Activated effector memory CD4-positive, alpha-beta T cell treated with anti-CD3 and anti-CD28 coated beads, Interleukin-2, amount 50 U/mL, for 16 hours (primary cell): ENCODE data around the gene ITGAD.
A peak's percentile ranks its signal among the peaks of the same experiment; 100 is the strongest.

ENCODE experiments used
- DNase-seq: peaks from one replicate; pipeline ENCODE4 v3.0.0-alpha.2; 2020

The ITGAD gene

DNA sequence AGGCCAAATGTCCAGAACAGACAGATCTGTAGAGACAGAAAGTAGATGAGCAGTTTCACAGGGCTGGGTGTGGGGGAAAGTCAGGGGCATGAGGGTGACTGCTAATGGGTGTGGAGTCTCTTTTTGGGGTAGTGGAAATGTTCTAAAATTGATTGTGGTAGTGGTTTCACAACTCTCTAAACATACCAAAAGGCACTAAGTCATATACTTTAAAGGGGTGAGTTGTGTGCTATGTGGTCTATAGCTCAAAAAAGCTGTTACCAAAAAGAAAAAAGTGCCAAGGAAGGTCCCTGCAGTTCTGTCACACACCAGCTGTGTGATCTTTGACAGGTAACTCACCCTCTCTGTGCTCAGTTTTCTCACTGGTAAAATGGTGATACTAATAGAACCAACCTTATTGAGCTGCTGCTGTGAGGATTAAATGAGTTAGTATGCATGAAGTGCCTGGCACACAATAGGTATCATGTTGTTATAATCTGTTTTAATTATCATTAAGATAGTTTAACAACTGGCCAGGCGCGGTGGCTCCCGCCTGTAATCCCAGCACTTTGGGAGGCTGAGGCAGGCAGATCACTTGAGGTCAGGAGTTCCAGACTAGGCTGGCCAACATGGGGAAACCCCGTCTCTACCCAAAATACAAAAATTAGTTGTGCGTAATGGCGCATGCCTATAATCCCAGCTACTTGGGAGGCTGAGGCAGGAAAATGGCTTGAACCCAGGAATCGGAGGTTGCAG lies 27.8 kb upstream of the ITGAD start:
- no peak for DNase-seq

DNA sequence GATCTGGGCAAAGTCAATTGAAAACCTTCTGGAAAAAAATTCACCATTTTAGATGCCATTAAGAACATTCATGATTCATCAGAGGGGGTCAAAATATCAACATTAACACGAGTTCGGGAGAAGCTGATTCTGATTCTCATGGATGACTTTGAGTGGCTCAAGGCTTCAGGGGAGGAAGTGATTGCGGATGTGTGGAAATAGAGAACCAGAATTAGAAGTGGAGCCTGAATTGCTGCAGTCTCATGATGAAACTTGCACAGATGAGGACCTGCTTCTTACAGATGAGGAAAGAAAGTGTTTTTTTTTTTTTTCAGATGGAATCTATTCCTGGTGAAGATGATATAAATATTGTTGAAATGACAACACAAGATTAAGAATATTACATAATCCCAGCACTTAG lies 25.3 kb upstream of the ITGAD start:
- DNase-seq, result no peak

DNA sequence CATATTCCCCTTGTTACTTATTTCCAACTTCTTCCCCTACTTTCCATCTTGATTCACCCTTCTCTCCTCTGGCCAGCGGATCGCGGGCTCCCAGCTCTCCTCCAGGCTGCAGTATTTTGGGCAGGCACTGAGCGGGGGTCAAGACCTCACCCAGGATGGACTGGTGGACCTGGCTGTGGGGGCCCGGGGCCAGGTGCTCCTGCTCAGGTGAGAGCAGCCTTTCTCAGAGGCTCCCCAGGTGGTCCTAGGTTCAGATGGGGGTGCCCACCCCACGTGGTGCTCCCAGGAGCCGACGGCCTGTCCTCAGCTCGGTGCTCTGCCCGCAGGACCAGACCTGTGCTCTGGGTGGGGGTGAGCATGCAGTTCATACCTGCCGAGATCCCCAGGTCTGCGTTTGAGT lies 22.1 kb upstream of the ITGAD start:
- no peak for DNase-seq

DNA sequence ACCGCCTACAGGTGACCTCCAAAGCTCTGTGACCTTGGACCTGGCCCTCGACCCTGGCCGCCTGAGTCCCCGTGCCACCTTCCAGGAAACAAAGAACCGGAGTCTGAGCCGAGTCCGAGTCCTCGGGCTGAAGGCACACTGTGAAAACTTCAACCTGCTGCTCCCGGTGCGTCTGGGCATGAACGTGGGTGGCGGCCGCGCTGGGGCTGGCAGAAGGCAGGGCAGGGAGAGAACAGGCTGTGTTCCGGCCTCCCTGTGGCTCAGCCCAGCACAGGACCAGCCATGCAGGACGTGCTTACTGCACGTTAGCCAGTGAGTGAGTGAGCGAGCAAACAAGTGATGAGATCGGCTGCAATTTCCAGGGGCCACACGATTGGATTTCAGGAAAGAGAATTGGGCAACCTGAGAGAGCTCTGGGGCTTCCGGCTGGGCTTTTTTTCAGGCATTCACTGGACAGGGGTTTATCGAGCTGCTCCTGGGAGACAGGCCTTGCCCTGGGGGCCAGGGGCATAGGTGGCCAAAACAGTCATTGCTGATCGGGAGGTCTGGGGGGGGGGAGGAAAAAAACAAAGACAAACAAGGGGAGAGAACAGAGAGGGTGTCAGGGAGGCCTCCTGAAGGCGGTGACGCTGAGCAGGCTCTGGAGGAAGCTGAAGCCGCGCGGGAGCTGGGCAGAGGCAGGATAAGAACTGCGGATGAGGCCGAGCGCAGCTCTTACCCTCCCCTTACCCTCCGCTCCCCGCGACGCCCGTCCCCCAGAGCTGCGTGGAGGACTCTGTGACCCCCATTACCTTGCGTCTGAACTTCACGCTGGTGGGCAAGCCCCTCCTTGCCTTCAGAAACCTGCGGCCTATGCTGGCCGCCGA lies 21.3 kb upstream of the ITGAD start:
- DNase-seq, result no peak

DNA sequence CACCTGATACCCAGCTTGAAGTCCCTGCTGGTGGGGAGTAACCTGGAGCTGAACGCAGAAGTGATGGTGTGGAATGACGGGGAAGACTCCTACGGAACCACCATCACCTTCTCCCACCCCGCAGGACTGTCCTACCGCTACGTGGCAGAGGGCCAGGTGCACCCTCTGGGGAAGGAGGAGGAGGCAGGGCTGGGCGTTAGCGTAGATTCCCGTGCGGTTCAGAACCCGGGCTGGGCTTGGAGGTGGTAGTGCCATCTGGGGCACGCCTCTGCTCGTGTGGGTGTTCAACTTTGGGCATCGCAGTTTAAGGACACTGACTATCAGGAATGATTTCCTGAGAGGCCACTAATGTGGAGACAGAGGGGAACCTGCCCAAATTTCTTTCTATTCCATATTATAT lies 19.9 kb upstream of the ITGAD start:
- DNase-seq, result no peak

DNA sequence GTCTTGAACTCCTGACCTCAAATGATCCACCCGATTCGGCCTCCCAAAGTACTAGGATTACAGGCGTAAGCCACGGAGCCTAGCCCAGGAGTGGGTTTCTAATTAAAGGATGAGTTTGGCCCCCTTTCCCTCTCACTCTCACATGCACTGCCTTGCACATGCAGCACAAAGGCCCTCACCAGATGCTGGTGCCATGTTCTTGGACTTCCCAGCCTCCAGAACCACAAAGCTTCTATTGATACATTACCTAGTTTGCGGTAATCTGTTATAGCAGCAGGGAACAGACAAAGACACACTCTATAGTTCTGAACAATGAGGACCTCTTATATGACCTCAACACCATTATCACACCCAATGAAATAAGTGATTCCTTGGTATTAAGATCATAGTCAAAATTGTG lies 17.9 kb upstream of the ITGAD start:
- DNase-seq, result no peak

DNA sequence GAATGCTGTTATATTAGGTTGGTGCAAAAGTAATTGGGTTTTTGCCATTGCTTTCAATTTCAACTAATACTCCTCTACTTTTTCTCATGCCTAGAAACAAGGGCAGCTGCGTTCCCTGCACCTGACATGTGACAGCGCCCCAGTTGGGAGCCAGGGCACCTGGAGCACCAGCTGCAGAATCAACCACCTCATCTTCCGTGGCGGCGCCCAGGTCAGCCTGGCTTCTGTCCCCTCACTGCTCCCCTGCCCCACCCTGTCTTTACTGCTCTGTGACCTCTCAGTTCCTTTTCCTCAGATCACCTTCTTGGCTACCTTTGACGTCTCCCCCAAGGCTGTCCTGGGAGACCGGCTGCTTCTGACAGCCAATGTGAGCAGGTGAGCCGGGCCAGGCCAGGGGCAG lies 16.4 kb upstream of the ITGAD start:
- no peak for DNase-seq

DNA sequence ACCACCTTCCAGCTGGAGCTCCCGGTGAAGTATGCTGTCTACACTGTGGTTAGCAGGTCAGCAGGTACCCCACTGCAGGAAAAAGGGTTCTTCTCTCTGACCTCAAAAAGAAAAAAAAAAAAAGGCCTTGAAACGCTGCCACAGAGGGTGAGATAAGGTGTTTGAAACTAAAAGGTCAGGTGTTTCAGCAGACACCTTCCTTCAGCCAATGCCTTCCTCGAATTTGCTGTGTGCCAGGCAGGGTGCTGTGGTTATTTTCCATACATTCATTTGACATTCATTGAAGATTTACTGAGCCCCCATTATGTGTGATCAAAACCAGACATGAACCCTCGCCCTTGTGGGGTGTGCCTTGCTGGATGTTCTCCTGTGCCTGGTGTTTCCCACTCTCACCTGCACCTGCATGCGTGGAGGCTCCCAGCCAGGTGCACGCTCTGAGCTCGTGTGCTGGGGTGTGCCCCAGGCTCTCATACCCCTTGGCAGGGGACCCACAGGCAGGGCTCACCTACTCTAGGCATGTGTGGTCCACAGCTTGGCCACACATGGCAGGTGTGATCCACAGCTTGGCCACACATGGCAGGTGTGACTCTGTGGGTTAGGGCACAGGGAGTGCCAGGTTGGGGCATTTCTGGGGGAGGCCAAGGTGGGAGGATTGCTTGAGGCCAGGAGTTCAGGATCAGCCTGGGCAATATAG lies 15.8 kb upstream of the ITGAD start:
- DNase-seq, result no peak

DNA sequence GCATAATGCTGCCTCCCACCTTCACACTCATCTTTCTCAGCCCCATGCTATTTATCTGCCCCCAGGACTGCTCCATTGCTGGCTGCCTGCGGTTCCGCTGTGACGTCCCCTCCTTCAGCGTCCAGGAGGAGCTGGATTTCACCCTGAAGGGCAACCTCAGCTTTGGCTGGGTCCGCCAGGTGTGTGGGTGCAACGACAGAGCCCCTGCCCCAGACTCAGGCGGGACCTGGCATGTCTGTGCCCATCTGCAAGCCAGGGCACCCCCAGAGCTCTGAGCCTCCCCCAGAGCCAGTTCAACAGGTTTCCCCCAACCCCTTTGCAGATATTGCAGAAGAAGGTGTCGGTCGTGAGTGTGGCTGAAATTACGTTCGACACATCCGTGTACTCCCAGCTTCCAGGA lies 12.9 kb upstream of the ITGAD start:
- DNase-seq, result no peak

DNA sequence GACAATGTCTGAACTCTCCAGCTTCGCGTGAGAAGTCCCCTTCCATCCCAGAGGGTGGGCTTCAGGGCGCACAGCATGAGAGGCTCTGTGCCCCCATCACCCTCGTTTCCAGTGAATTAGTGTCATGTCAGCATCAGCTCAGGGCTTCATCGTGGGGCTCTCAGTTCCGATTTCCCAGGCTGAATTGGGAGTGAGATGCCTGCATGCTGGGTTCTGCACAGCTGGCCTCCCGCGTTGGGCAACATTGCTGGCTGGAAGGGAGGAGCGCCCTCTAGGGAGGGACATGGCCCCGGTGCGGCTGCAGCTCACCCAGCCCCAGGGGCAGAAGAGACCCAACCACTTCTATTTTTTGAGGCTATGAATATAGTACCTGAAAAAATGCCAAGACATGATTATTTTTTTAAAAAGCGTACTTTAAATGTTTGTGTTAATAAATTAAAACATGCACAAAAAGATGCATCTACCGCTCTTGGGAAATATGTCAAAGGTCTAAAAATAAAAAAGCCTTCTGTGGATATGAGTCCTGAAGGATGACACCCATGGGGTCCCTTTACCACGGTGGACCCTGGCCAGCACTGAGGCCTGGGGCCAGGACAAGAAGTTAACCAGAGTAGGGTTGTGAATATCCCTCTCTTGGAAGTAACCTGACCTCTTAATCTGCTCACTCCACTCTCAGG lies 10.5 kb upstream of the ITGAD start:
- peak; percentile 84 for DNase-seq

DNA sequence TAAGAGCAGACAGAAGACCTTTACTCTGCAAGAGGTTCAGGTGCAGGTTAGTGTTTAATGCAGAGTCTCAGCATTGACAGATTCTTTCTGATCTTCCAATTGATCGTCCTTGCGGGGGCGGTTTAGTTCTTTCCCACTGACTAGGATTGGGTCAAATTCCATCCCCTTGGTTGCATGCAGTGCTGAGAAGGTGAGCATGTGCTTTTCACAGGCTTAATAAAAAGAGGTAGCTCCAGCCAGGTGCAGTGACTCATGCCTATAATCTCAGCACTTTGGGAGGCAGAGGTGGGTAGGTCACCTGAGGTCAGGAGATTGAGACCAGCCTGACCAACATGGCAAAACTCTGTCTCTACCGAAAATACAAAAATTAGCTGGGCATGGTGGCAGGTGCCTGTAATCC lies 7.5 kb upstream of the ITGAD start:
- no peak for DNase-seq

DNA sequence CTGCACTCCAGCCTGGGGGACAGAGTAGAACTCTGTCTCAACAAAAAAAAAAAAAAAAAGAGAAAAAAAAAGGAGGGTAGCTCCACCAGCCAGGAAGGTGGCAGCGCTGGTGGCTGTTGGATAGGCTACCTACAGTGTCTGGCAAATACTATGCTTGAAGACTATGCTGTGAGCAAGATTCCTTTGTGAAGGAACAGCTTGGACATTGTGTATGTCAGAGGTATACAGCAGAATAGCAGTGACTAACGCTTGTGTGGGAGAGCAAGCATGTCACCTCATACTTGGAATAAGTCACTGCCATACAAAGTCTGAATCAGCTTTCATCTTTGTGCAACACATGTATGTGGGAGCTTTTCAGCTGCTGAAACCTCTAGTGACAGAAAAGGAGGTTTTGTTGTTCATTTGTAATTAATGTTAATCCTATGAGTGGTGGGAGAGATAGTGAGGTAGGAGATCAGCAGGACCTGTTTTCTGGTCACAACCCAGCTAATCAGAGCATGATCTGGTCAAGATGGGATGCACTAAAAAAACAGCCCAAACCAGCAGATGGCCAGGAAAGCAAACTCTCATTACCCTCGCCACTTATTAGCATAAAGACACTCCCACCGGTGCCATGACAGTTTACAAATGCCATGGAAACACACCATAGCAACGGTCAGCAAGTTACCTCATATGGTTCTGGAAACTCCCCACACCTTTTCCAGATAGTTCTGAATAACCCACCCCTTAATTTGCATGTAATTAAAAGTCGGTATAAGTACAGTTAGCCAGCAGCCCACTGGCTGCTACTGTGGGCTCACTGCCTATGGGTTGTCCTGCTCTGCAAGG lies 6.8 kb upstream of the ITGAD start:
- DNase-seq, result no peak

DNA sequence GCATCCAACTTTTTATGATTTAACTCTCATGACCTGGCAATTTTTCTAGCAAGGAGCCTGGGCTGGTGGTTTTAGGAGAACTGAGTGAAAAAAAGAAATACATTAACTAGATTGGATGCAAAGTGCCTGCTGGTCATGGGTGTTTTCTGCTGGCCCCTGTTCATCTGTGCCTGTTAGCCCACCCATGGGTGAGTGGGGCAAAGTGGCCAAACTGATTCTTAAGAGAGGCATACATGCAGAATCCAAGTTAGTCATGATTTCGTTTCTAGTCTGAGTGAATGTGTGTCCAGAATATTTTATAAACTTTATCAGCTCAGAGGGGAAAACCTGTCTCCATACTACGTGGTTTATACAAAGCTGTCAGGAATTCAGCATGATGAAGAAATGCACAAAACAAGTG lies 4.6 kb upstream of the ITGAD start:
- DNase-seq, result no peak

DNA sequence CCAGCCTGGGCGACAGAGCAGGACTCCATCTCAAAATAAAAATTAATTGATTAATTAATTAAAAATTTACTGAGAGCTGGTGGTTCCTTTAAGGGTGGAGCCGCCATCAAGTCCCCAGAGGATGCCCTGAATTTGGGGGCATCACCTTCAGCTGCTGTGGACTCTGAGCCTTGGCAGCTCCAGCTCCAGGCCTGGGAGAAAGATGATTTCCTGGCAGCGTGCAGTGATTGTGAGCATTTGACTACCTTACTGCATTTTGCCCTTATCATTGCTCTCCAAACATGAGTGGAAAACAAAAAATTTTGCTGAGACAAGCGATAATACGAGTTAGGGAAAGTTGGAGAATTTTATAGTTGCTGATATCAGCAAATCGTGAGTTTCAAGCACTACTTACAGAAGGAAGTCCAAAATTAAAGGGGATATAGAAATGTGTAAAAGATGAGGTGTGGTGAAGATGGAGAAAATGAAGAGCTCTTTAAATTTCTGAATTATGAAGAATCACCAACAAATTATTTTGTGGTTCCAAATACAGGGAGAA lies 2.6 kb upstream of the ITGAD start:
- no peak for DNase-seq

DNA sequence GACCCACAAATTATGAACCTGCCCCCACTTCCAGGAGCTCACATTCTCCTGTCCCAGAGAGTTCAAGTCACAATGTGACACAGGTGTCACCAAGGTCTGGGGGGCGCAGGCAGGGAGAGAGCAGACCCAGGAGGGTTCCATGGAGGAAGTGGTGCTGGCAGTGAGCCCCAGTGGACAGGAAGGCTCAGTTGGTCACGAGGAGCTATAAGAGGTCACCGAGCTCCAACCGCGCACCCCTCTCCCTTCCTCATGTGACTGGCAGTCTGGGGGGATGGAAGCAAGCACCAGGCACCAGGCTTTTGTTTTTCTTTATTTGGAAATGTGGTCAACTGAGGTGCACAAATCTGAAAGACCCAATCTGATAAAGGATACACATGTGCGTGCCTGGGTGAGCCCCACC lies 2.5 kb downstream of the ITGAD start:
- no peak for DNase-seq

DNA sequence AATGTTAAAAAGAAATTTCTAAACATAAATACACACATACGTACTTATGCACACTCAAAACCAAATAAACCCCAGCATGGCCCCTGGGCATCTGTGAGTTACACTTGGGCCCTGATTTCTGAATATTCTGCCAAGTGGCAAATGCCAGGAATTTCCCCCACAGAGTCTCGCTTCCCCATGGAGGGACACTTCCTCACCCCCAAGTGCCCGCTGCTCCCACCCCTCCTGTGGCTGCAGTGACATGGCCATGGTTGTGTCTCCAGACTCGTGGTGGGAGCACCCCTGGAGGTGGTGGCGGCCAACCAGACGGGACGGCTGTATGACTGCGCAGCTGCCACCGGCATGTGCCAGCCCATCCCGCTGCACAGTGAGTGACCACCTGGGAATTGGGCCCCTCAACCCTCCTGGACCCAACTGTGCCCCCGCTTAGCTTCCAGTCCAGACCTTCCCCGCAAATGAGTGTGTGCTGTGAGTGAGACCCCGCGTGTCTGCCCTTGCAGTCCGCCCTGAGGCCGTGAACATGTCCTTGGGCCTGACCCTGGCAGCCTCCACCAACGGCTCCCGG lies 4.0 kb downstream of the ITGAD start:
- DNase-seq, result no peak

DNA sequence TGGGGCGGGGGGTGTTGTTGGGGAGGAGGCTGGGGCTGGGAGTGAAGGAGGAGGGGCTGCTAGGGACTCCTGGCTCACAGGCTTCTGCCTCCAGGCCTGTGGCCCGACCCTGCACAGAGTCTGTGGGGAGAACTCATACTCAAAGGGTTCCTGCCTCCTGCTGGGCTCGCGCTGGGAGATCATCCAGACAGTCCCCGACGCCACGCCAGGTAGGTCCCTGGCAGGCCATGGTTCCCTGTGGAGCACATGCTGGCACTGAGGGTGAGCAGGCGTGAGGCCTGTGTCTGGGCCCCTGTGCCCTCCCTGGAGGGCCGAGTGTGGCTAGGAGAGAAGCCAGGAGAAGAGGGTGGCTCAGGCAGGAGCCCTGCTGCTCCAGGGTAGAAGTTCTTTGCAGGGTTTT lies 4.6 kb downstream of the ITGAD start:
- DNase-seq, result no peak

DNA sequence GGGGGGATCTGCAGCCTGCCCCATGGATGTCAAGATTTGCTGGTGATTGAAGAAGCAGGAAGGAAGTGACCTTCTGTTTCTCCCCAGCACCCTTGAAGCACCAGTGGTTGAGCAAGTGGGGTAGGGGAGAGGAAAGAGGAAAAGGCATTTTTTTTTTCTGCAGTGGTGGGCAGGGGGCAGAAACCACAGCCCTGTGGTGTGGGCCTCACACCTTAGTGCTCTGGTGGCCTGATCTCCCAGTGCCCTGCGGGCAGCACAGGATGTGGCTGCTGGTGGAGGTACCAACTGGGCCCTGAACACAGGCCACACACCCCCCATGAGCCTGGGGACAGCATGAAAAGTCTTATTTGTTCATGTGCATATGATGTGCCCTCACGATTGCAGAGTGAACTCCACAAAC lies 7.1 kb downstream of the ITGAD start:
- no peak for DNase-seq

DNA sequence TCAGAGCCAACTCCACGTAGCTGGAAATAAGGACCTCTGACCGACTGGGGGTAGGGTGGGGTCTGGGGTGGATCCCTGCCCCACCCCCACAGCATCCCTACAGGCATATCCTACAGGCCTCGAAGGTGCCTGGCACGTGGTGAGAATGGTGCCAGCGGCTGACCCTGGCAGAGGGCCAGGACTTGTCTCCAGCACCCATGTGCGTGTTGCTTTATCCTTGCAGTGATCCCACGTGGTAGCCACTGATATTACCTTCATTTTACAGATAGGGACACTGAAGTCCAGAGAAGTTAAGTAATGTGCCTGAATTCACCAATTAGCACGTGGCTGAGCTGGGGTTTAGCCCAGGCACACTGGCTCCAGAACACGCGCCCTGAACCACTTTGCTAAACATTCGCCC lies 8.3 kb downstream of the ITGAD start:
- no peak for DNase-seq

DNA sequence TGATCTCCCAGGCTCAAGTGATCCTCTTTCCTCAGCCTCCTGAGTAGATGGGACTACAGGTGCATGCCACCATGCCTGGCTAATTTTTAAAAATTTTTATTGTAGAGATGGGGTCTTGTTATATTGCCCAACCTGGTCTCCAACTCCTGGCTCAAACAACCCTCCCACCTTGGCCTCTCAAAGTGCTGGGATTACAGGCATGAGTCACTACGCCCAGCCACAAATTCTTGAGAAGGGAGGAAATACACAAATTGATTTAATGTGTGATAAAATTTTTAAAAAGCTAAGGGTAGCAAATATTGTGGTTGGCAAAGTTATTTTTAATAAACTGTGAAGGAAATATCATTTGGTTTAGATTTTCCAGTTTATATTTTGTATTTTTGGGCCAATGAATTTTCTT lies 9.6 kb downstream of the ITGAD start:
- DNase-seq, result no peak

DNA sequence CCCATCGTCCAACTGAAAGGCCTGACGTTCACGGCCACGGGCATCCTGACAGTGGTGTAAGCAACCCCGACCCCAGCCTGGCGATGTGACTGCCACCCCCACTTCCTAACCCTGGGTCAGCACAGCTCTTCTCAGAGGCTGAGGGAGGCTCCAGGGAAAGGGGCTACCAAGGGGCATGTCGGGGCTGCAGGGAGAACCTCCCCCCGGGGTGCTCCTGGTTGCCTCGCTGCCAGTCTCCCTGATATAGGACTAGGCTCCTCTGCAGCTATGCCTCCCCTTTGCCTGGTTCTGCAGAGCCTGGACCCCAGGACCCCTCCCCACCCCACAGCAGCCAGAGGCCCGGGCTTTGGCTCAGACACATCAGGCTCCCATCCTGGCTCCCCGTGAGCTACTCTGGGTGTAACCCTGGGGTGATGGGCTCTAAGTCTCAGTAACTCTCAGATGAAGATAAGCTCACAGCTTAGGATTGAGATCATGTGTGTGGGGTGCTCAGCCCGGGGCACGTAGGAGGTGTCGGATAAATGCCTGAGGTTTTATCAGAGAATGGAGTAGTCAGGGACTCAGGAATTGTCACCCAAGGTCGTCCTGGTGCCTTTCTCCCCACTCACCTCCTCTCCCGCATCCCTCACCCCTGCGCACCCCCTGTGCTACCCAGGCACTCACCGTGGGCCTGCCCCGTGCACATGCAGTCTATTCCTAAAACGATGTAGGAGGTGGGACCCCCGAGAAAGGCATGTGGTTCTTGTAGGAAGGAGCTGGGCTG lies 10.6 kb downstream of the ITGAD start:
- DNase-seq, result no peak
